ENCODE data around the gene PLEKHJ1. TPM values are rescaled to one million over a fixed set of nuclear protein-coding genes. Genes with fewer than 3 reads are reported as not detected.
A peak's percentile ranks its signal among the peaks of the same experiment; 100 is the strongest.

The PLEKHJ1 gene
- total RNA-seq, 1 experiment from 2014 or later, result 189 TPM

DNA sequence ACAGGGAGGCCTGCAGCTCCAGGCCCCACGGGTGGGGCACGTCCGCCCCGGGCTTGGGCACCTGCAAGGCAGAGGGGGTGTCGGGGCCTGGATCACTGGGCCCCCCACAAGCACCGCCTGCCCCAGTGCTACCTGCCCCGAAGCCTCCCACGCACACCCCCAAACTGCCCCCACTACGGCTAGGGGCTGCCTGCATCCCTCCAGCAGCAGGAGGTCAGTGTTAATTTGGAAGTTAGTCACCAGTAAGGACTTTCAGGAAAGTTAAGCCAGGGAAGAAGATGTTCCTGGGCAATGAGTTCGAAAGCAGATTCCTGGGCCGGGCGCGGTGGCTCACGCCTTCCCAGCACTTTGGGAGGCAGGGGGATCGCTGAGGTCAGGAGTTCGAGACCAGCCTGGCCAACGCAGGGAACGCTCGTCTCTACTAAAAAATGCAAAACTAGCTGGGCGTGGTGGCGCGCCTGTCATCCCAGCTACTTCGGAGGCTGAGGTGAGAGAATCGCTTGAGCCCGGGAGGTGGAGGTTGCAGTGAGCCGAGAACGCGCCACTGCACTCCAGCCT is 40.4 kb upstream of the PLEKHJ1 start:
- H3K27ac Mint-ChIP-seq, result no peak overlapping the region
- TF ChIP-seq STAT6 (CRISPR knock-in tag; conservative IDR thresholded peaks at IDR 0.05; ENCODE audit: low read depth) (no peak), IRF2 (CRISPR knock-in tag; IDR thresholded peaks at IDR 0.05; ENCODE audit: borderline replicate concordance, low read depth) (no peak), ETV6 (CRISPR knock-in tag; IDR thresholded peaks at IDR 0.05) (no peak), SOX15 (CRISPR knock-in tag; IDR thresholded peaks at IDR 0.05) (no peak), SMAD3 (CRISPR knock-in tag; IDR thresholded peaks at IDR 0.05; ENCODE audit: borderline replicate concordance) (no peak), CREB1 (CRISPR knock-in tag; IDR thresholded peaks at IDR 0.05) (no peak), PRDM15 (CRISPR knock-in tag; IDR thresholded peaks at IDR 0.05) (no peak), ZNF219 (CRISPR knock-in tag; IDR thresholded peaks at IDR 0.05; ENCODE audit: borderline replicate concordance) (no peak), ZBTB21 (CRISPR knock-in tag; IDR thresholded peaks at IDR 0.05; ENCODE audit: borderline replicate concordance) (no peak), ZNF232 (CRISPR knock-in tag; IDR thresholded peaks at IDR 0.05) (no peak), ZNF423 (CRISPR knock-in tag; IDR thresholded peaks at IDR 0.05) (no peak), NR2C2 (CRISPR knock-in tag; IDR thresholded peaks at IDR 0.05) (no peak), ZNF138 (CRISPR knock-in tag; conservative IDR thresholded peaks at IDR 0.05) (no peak), PRRX2 (CRISPR knock-in tag; IDR thresholded peaks at IDR 0.05) (no peak), SMAD4 (CRISPR knock-in tag; IDR thresholded peaks at IDR 0.05) (no peak)
- H3K36me3 Mint-ChIP-seq, result peaks cover 4% of the 10 kb centered on the region
- peaks cover 19% of the 10 kb centered on the region for H3K4me1 Mint-ChIP-seq
- H3K27me3 Mint-ChIP-seq (ENCODE audit: low read depth), result no peaks in the 10 kb centered on the region; the same call in 1 of the 2 replicates
- ChIA-PET POLR2A (interaction anchor here (1.4 kb wide), 1 partner anchor 14 kb away, joined by 3 read pairs; no protein-coding TSS in a partner anchor), CTCF (interaction anchor here (1.0 to 4.4 kb wide), 11 partner anchors 12 to 125 kb away, joined by 3 to 23 read pairs (median 4); partner anchors contain the start of genes AP3D1, LSM7 and PLEKHJ1)
- no peaks in the 10 kb centered on the region for H3K9me3 Mint-ChIP-seq
- H3K4me3 Mint-ChIP-seq, result no peak overlapping the region
- ATAC-seq (no peak), DNase-seq (ENCODE audit: low spot score) (no peak)

DNA sequence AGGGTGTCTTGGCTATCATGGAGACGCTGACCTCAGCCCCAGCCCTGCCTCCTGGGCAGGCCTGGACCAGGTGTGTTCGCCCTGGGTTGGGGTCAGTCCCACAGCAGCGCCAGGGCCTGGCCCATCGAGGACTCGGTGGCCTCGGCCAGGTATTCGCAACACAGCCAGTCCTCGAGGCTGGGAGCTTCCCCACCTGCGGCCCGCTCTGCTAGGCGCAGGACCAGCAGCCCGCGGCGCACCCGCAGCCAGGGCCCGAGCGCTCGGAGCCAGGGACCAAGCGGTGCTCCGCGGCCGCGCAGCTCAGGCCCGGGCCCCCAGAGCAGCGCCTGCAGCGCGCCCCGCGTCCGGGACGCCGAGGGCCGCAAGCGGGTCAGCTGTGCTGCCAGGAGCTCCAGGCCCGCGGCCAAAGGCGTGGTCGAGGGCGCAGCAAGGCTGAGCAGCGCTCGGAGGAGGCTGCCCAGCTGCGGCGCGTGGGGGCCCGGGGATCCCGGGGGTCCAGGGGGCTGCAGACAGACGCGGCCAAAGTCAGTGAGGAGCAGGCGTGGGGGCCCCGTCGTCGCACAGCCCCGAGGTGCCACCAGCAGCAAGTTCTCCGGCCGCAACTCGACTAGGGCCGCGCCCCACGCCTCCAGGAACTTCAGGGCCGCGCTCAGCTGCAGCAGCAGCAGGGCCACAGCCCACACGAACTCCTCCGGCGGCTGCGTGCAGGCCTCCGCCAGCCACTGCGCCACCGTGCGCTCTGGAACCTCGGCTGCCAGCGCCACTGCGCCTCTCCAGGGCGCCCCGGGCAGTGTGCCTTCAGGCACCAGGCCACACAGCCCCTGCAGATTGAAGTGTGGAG is 39.7 kb upstream of the PLEKHJ1 start:
- no peaks in the 10 kb centered on the region for H3K9me3 Mint-ChIP-seq
- CTCF ChIA-PET, result interaction anchor here (0.7 to 4.4 kb wide), 19 partner anchors 12 to 336 kb away, joined by 3 to 42 read pairs (median 8); partner anchors contain the start of genes AP3D1, LSM7 and PLEKHJ1
- TF ChIP-seq FOXP4 (CRISPR knock-in tag; IDR thresholded peaks at IDR 0.05), result no peak
- TF ChIP-seq, protein P1, sequence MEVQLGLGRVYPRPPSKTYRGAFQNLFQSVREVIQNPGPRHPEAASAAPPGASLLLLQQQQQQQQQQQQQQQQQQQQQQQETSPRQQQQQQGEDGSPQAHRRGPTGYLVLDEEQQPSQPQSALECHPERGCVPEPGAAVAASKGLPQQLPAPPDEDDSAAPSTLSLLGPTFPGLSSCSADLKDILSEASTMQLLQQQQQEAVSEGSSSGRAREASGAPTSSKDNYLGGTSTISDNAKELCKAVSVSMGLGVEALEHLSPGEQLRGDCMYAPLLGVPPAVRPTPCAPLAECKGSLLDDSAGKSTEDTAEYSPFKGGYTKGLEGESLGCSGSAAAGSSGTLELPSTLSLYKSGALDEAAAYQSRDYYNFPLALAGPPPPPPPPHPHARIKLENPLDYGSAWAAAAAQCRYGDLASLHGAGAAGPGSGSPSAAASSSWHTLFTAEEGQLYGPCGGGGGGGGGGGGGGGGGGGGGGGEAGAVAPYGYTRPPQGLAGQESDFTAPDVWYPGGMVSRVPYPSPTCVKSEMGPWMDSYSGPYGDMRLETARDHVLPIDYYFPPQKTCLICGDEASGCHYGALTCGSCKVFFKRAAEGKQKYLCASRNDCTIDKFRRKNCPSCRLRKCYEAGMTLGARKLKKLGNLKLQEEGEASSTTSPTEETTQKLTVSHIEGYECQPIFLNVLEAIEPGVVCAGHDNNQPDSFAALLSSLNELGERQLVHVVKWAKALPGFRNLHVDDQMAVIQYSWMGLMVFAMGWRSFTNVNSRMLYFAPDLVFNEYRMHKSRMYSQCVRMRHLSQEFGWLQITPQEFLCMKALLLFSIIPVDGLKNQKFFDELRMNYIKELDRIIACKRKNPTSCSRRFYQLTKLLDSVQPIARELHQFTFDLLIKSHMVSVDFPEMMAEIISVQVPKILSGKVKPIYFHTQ (CRISPR knock-in tag; IDR thresholded peaks at IDR 0.05), result no peak
- H3K27ac Mint-ChIP-seq, result no peak overlapping the region
- no peak overlapping the region for H3K4me3 Mint-ChIP-seq
- H3K4me1 Mint-ChIP-seq, result peaks cover 22% of the 10 kb centered on the region
- H3K27me3 Mint-ChIP-seq (ENCODE audit: low read depth), result no peaks in the 10 kb centered on the region; the same call in 1 of the 2 replicates
- ATAC-seq, result peak; percentile 4; the same call in 1 of the 2 replicates
- H3K36me3 Mint-ChIP-seq, result peaks cover 6% of the 10 kb centered on the region
- no peak for DNase-seq (ENCODE audit: low spot score)
- POLR2A ChIA-PET, result interaction anchor here (1.0 to 1.4 kb wide), 2 partner anchors 15 to 40 kb away, joined by 3 read pairs; partner anchors contain the start of gene PLEKHJ1

All from WTC11 (cell line).